HG03565 (cell line): Measurements from ENCODE around the gene C6orf89.
"Not testable (repeated sequence)": the region's sequence is repeated elsewhere in the genome, so short reads cannot be mapped to it uniquely, and the experiment has no call there.

Experiments
- ATAC-seq: cut with Tn5 transposase; IDR thresholded peaks from one replicate; pipeline ENCODE4 v1.9.1; 2021; ENCODE audit warnings: mild to moderate bottlenecking, moderate library complexity; ENCODE audit not compliant: unreplicated experiment

The C6orf89 gene

GRCh38 chr6:36920049-36920448, 34.3 kb downstream of the C6orf89 start:
- ATAC-seq: no peak

GRCh38 chr6:36920546-36920945, 34.8 kb downstream of the C6orf89 start:
- no peak for ATAC-seq

- ATAC-seq: no peak
Measured at GRCh38 chr6:36924131-36924530, 38.4 kb downstream of the C6orf89 start.

GRCh38 chr6:36924778-36925374, 39.1 kb downstream of the C6orf89 start:
- no peak for ATAC-seq

- no peak for ATAC-seq
Measured at GRCh38 chr6:36925809-36926208, 40.1 kb downstream of the C6orf89 start.

- no peak for ATAC-seq
Measured at GRCh38 chr6:36926708-36927513, 41.2 kb downstream of the C6orf89 start.

GRCh38 chr6:36927691-36928546, 42.2 kb downstream of the C6orf89 start:
- ATAC-seq: no peak

GRCh38 chr6:36928547-36928918, 42.8 kb downstream of the C6orf89 start:
- ATAC-seq: no peak

- no peak for ATAC-seq
Measured at GRCh38 chr6:36929152-36929551, 43.4 kb downstream of the C6orf89 start.

- no peak for ATAC-seq
Measured at GRCh38 chr6:36929607-36930006, 43.9 kb downstream of the C6orf89 start.

- no peak for ATAC-seq
Measured at GRCh38 chr6:36930483-36930882, 44.7 kb downstream of the C6orf89 start.

GRCh38 chr6:36933102-36933501, 47.4 kb downstream of the C6orf89 start:
- ATAC-seq: no peak

- no peak for ATAC-seq
Measured at GRCh38 chr6:36933519-36933918, 47.8 kb downstream of the C6orf89 start.

GRCh38 chr6:36934901-36935300, 49.1 kb downstream of the C6orf89 start:
- no peak for ATAC-seq

- ATAC-seq: no peak
Measured at GRCh38 chr6:36936824-36937223, 51.1 kb downstream of the C6orf89 start.

GRCh38 chr6:36937896-36938295, 52.1 kb downstream of the C6orf89 start:
- ATAC-seq: no peak

GRCh38 chr6:36938536-36938935, 52.8 kb downstream of the C6orf89 start:
- no peak for ATAC-seq

- ATAC-seq: not testable (repeated sequence)
Measured at GRCh38 chr6:36939005-36939404, 53.3 kb downstream of the C6orf89 start.

GRCh38 chr6:36940027-36940426, 54.3 kb downstream of the C6orf89 start:
- no peak for ATAC-seq

- not testable (repeated sequence) for ATAC-seq
Measured at GRCh38 chr6:36941561-36941960, 55.8 kb downstream of the C6orf89 start.

- ATAC-seq: not testable (repeated sequence)
Measured at GRCh38 chr6:36942329-36942728, 56.6 kb downstream of the C6orf89 start.

- ATAC-seq: no peak
Measured at GRCh38 chr6:36944650-36945049, 58.9 kb downstream of the C6orf89 start.
